Neural progenitor cell (in vitro differentiated cells): ENCODE measurements around the gene ZNF541.

Experiments
- EZH2phosphoT487 ChIP-seq: fragments of 200-600 bp; sonication (generic); IDR thresholded peaks from 2 replicates; pipeline ENCODE4 v1.6.1; 2017; ENCODE audit warnings: antibody characterized with exemption
- TF ChIP-seq, protein P1 (sequence below): fragments of 200-600 bp; sonication (generic); IDR thresholded peaks from 2 replicates; pipeline ENCODE4 v1.5.1; 2017; ENCODE audit warnings: antibody characterized with exemption, mild to moderate bottlenecking

DNA sequence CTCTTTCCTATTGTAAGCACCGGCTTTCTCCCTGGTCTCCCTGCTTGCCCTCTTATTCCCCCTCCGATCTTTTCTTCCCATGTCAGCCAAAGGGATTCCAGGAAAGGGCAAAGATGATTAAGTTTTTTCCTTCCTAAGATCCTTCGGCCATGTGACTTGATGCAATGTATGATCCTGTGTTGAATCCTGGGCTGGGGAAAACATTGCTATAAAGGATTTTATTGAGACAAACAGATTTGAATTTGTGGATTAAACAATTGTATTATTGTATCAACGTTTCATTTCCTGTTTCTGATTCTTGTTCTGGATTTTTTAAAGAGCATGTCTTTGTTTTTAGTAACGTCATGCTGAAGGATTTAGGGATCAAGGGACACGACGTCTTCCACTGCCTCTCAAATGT, 16.9 kb upstream of the ZNF541 start:
- TF ChIP-seq, protein P1, sequence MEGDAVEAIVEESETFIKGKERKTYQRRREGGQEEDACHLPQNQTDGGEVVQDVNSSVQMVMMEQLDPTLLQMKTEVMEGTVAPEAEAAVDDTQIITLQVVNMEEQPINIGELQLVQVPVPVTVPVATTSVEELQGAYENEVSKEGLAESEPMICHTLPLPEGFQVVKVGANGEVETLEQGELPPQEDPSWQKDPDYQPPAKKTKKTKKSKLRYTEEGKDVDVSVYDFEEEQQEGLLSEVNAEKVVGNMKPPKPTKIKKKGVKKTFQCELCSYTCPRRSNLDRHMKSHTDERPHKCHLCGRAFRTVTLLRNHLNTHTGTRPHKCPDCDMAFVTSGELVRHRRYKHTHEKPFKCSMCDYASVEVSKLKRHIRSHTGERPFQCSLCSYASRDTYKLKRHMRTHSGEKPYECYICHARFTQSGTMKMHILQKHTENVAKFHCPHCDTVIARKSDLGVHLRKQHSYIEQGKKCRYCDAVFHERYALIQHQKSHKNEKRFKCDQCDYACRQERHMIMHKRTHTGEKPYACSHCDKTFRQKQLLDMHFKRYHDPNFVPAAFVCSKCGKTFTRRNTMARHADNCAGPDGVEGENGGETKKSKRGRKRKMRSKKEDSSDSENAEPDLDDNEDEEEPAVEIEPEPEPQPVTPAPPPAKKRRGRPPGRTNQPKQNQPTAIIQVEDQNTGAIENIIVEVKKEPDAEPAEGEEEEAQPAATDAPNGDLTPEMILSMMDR = no peak
- TF ChIP-seq EZH2phosphoT487 = no peak
